ENCODE data around the gene FUT7.
"Not testable (repeated sequence)": the region's sequence is repeated elsewhere in the genome, so short reads cannot be mapped to it uniquely, and the experiment has no call there.

Gene FUT7

GRCh38 chr9:137007108-137007815, 24.6 kb downstream of the FUT7 start:
- no peaks in the 10 kb centered on the region for H3K9me3 ChIP-seq (ENCODE audit: insufficient read depth, low read length)
- no peak overlapping the region for H3K27ac ChIP-seq (ENCODE audit: low read depth, low read length)
- no peak overlapping the region for H3K4me2 ChIP-seq (ENCODE audit: low read depth, low read length, poor library complexity, severe bottlenecking)
- no peaks in the 10 kb centered on the region for H3K79me2 ChIP-seq (ENCODE audit: insufficient read depth, low read length)
- H3K36me3 ChIP-seq (ENCODE audit: low read length): no peaks in the 10 kb centered on the region
- no peaks in the 10 kb centered on the region for H3K27me3 ChIP-seq (ENCODE audit: low read length)
- no peaks in the 10 kb centered on the region for H3K9me2 ChIP-seq (replicated peaks; ENCODE audit: insufficient read depth, low read length)
- H2AFZ ChIP-seq (ENCODE audit: low read depth, low read length, severe bottlenecking): no peak overlapping the region
- no peak overlapping the region for H3K9ac ChIP-seq (ENCODE audit: low read length)
- H4K20me1 ChIP-seq (ENCODE audit: low read depth, low read length): no peaks in the 10 kb centered on the region
- H3K4me3 ChIP-seq (ENCODE audit: insufficient read depth, low read length, poor library complexity, severe bottlenecking): no peak overlapping the region
- H3F3A ChIP-seq (ENCODE audit: insufficient read depth): no peaks in the 10 kb centered on the region
- no peak for TF ChIP-seq CTCF (IDR thresholded peaks at IDR 0.05; ENCODE audit: insufficient read depth, low read length, poor library complexity, severe bottlenecking)
- no peak for TF ChIP-seq EZH2phosphoT487 (conservative IDR thresholded peaks at IDR 0.05; ENCODE audit: low read length)

- Histone ChIP-seq H3K9ac (ENCODE audit: low read length) (no peak overlapping the region), H3K4me2 (ENCODE audit: low read depth, low read length, poor library complexity, severe bottlenecking) (no peak overlapping the region), H2AFZ (ENCODE audit: low read depth, low read length, severe bottlenecking) (no peak overlapping the region)
Measured at GRCh38 chr9:137006116-137007003, 25.5 kb downstream of the FUT7 start.

GRCh38 chr9:137004285-137004684, 27.6 kb downstream of the FUT7 start:
- H3K27ac ChIP-seq (ENCODE audit: low read depth, low read length); H3K4me3 ChIP-seq (ENCODE audit: insufficient read depth, low read length, poor library complexity, severe bottlenecking); H3K9me2 ChIP-seq (replicated peaks; ENCODE audit: insufficient read depth, low read length); H3K27me3 ChIP-seq (ENCODE audit: low read length); H3K4me2 ChIP-seq (ENCODE audit: low read depth, low read length, poor library complexity, severe bottlenecking); H3K79me2 ChIP-seq (ENCODE audit: insufficient read depth, low read length); H3F3A ChIP-seq (ENCODE audit: insufficient read depth); H2AFZ ChIP-seq (ENCODE audit: low read depth, low read length, severe bottlenecking); H3K9ac ChIP-seq (ENCODE audit: low read length); H4K20me1 ChIP-seq (ENCODE audit: low read depth, low read length); H3K36me3 ChIP-seq (ENCODE audit: low read length); H3K9me3 ChIP-seq (ENCODE audit: insufficient read depth, low read length): not testable (repeated sequence)

More at GRCh38 chr9:137006116-137007003, 25.5 kb downstream of the FUT7 start:
- Histone ChIP-seq H3K9me2 (replicated peaks; ENCODE audit: insufficient read depth, low read length) (no peaks in the 10 kb centered on the region), H4K20me1 (ENCODE audit: low read depth, low read length) (no peaks in the 10 kb centered on the region), H3K36me3 (ENCODE audit: low read length) (no peaks in the 10 kb centered on the region), H3K79me2 (ENCODE audit: insufficient read depth, low read length) (no peaks in the 10 kb centered on the region), H3F3A (ENCODE audit: insufficient read depth) (no peaks in the 10 kb centered on the region), H3K27me3 (ENCODE audit: low read length) (no peaks in the 10 kb centered on the region), H3K4me3 (ENCODE audit: insufficient read depth, low read length, poor library complexity, severe bottlenecking) (no peak overlapping the region), H3K9me3 (ENCODE audit: insufficient read depth, low read length) (no peaks in the 10 kb centered on the region), H3K27ac (ENCODE audit: low read depth, low read length) (no peak overlapping the region)
- no peak for TF ChIP-seq EZH2phosphoT487 (conservative IDR thresholded peaks at IDR 0.05; ENCODE audit: low read length)
- TF ChIP-seq CTCF (IDR thresholded peaks at IDR 0.05; ENCODE audit: insufficient read depth, low read length, poor library complexity, severe bottlenecking): no peak

- Histone ChIP-seq H3K36me3 (ENCODE audit: low read length) (no peaks in the 10 kb centered on the region), H3K9me3 (ENCODE audit: insufficient read depth, low read length) (no peaks in the 10 kb centered on the region), H4K20me1 (ENCODE audit: low read depth, low read length) (no peaks in the 10 kb centered on the region), H3K4me3 (ENCODE audit: insufficient read depth, low read length, poor library complexity, severe bottlenecking) (no peak overlapping the region), H3K27me3 (ENCODE audit: low read length) (no peaks in the 10 kb centered on the region), H3K9me2 (replicated peaks; ENCODE audit: insufficient read depth, low read length) (no peaks in the 10 kb centered on the region), H3K9ac (ENCODE audit: low read length) (no peak overlapping the region), H3K27ac (ENCODE audit: low read depth, low read length) (no peak overlapping the region), H3K4me2 (ENCODE audit: low read depth, low read length, poor library complexity, severe bottlenecking) (no peak overlapping the region), H3F3A (ENCODE audit: insufficient read depth) (no peaks in the 10 kb centered on the region), H3K79me2 (ENCODE audit: insufficient read depth, low read length) (no peaks in the 10 kb centered on the region), H2AFZ (ENCODE audit: low read depth, low read length, severe bottlenecking) (no peak overlapping the region)
- TF ChIP-seq EZH2phosphoT487 (conservative IDR thresholded peaks at IDR 0.05; ENCODE audit: low read length): no peak
- no peak for TF ChIP-seq CTCF (IDR thresholded peaks at IDR 0.05; ENCODE audit: insufficient read depth, low read length, poor library complexity, severe bottlenecking)
Measured at GRCh38 chr9:137002646-137003041, 29.2 kb downstream of the FUT7 start.

Data from SU-DHL-6 (cell line).